Liver (tissue), 9 donors: Measurements from ENCODE around the gene ANXA6. TPM values are rescaled to one million over a fixed set of nuclear protein-coding genes. Genes with fewer than 3 reads are reported as not detected.

Experiments used
- DNase-seq: peaks from one replicate; pipeline ENCODE4 v3.0.0-alpha.2; 2017; ENCODE audit warnings: low spot score
- H3K27ac ChIP-seq, 2 donors: one replicate each; pipeline ENCODE4 v1.7.0; 2013; ENCODE audit warnings: inconsistent platforms in 2 of 2, low read length in 2 of 2, control low read depth in 1 of 2, low read depth in 1 of 2, mild to moderate bottlenecking in 1 of 2
- H3K27me3 ChIP-seq, 4 donors: one replicate each; pipeline versions ENCODE4 v1.6.1 to v1.7.0; 2013; ENCODE audit warnings: low read length in 3 of 4, inconsistent platforms in 1 of 4, mild to moderate bottlenecking in 1 of 4, moderate library complexity in 1 of 4; ENCODE audit not compliant: control insufficient read depth in 4 of 4, insufficient read depth in 4 of 4
- H3K36me3 ChIP-seq, 4 donors: one replicate each; pipeline versions ENCODE4 v1.6.1 to v1.7.0; 2013; ENCODE audit warnings: low read length in 3 of 4, mild to moderate bottlenecking in 3 of 4, low read depth in 1 of 4, moderate library complexity in 1 of 4; ENCODE audit not compliant: control insufficient read depth in 4 of 4, insufficient read depth in 3 of 4
- H3K4me1 ChIP-seq, 4 donors: one replicate each; pipeline versions ENCODE4 v1.6.1 to v1.7.0; 2013; ENCODE audit warnings: low read length in 3 of 4, mild to moderate bottlenecking in 3 of 4, moderate library complexity in 1 of 4; ENCODE audit not compliant: control insufficient read depth in 4 of 4, insufficient read depth in 4 of 4
- H3K4me3 ChIP-seq, 3 donors: one replicate each; pipeline versions ENCODE4 v1.6.1 to v1.7.0; 2013; ENCODE audit warnings: low read length in 3 of 3, control low read depth in 1 of 3, low read depth in 1 of 3, mild to moderate bottlenecking in 1 of 3
- H3K9ac ChIP-seq, 2 donors: one replicate each; pipeline ENCODE4 v1.7.0; 2013; ENCODE audit warnings: low read length in 2 of 2, mild to moderate bottlenecking in 2 of 2, moderate library complexity in 2 of 2, control low read depth in 1 of 2, low read depth in 1 of 2
- H3K9me3 ChIP-seq, 4 donors: one replicate each; pipeline versions ENCODE4 v1.6.1 to v1.7.0; 2013; ENCODE audit warnings: low read length in 3 of 4; ENCODE audit not compliant: control insufficient read depth in 4 of 4
- EGR1 ChIP-seq, 2 donors: IDR thresholded peaks; 2 replicates each; pipeline ENCODE4 v1.6.1; 2016 to 2018; ENCODE audit warnings: antibody characterized with exemption in 2 of 2, low read depth in 2 of 2
- FOXA1 ChIP-seq: IDR thresholded peaks from 2 replicates; pipeline ENCODE4 v1.6.1; 2016; ENCODE audit warnings: antibody characterized with exemption
- FOXA2 ChIP-seq: IDR thresholded peaks from 2 replicates; pipeline ENCODE4 v1.6.1; 2016; ENCODE audit warnings: antibody characterized with exemption
- GABPA ChIP-seq, 2 donors: IDR thresholded peaks in 1 of 2; conservative IDR thresholded peaks in 1 of 2; 2 replicates each; pipeline ENCODE4 v1.6.1; 2016; ENCODE audit warnings: antibody characterized with exemption in 2 of 2, mild to moderate bottlenecking in 1 of 2, moderate library complexity in 1 of 2
- HNF4A ChIP-seq, 2 donors: conservative IDR thresholded peaks; 2 replicates each; pipeline ENCODE4 v1.6.1; 2016; ENCODE audit warnings: antibody characterized with exemption in 2 of 2, mild to moderate bottlenecking in 2 of 2
- HNF4G ChIP-seq: IDR thresholded peaks from 2 replicates; pipeline ENCODE4 v1.6.1; 2016; ENCODE audit warnings: antibody characterized with exemption
- JUND ChIP-seq, 2 donors: IDR thresholded peaks; 2 replicates each; pipeline ENCODE4 v1.6.1; 2016; ENCODE audit warnings: antibody characterized with exemption in 2 of 2
- MAX ChIP-seq: IDR thresholded peaks from 2 replicates; pipeline ENCODE4 v1.6.1; 2016; ENCODE audit warnings: antibody characterized with exemption
- NR2F2 ChIP-seq: IDR thresholded peaks from 2 replicates; pipeline ENCODE4 v1.6.1; 2016; ENCODE audit warnings: antibody characterized with exemption
- RAD21 ChIP-seq, 2 donors: IDR thresholded peaks; 2 replicates each; pipeline ENCODE4 v1.6.1; 2016; ENCODE audit warnings: antibody characterized with exemption in 2 of 2, mild to moderate bottlenecking in 2 of 2
- RXRA ChIP-seq, 2 donors: IDR thresholded peaks; 2 replicates each; pipeline ENCODE4 v1.6.1; 2017 to 2018; ENCODE audit warnings: antibody characterized with exemption in 2 of 2, mild to moderate bottlenecking in 1 of 2
- SP1 ChIP-seq: IDR thresholded peaks from 2 replicates; pipeline ENCODE4 v1.6.1; 2018; ENCODE audit warnings: antibody characterized with exemption, mild to moderate bottlenecking
- TAF1 ChIP-seq: conservative IDR thresholded peaks from 2 replicates; pipeline ENCODE4 v1.6.1; 2016; ENCODE audit warnings: antibody characterized with exemption, mild to moderate bottlenecking
- YY1 ChIP-seq: IDR thresholded peaks from 2 replicates; pipeline ENCODE4 v1.6.1; 2016; ENCODE audit warnings: antibody characterized with exemption, mild to moderate bottlenecking
- ZBTB33 ChIP-seq: IDR thresholded peaks from 2 replicates; pipeline ENCODE4 v1.6.1; 2016; ENCODE audit warnings: antibody characterized with exemption
- WGBS: extraction: QIAGEN DNeasy Blood & Tissue Kit; methylation state at CpG from one replicate; pipeline ENCODE4 v1.1.7; 2013; 5-methylcytosine and 5-hydroxymethylcytosine counted together
- polyA plus RNA-seq, 2 donors: library from polyadenylated mRNA; stranded (reverse) in 1 of 2; unstranded in 1 of 2; fragments of 200-250 nt in 1 of 2; fragments of >200 nt in 1 of 2; fragmentation: Nextera tagmentation in 1 of 2; extraction: Ambion mirVana in 1 of 2; gene quantifications; one replicate each; pipeline versions ENCODE4 v1.2.1 to v1.2.3, GENCODE V29; 2013 to 2015
- total RNA-seq, 2 donors: library from RNA; depleted of rRNA; stranded (reverse); fragments of >200 nt; gene quantifications; one replicate each; pipeline ENCODE4 v1.2.3, GENCODE V29; 2014
- TF ChIP-seq, protein P1 (sequence below): fragments of 150-350 bp; IDR thresholded peaks from 2 replicates; pipeline ENCODE4 v1.5.1; 2017; ENCODE audit warnings: improper control_type of control experiment, low read depth, low read length; ENCODE audit not compliant: missing input control
- TF ChIP-seq, protein P2 (sequence below): IDR thresholded peaks from 2 replicates; pipeline ENCODE4 v1.6.1; 2016; ENCODE audit warnings: antibody characterized with exemption, mild to moderate bottlenecking
- TF ChIP-seq, protein P3 (sequence below): IDR thresholded peaks from 2 replicates; pipeline ENCODE4 v1.6.1; 2016; ENCODE audit warnings: antibody characterized with exemption
- donor health status: healthy.
- donor health status: healthy.
- donor health status: healthy.
- donor health status: healthy.
- donor health status: healthy.

ANXA6 gene
- total and polyA plus RNA-seq, 4 donors: 52.7 to 215 (median 126) TPM

- no peak for DNase-seq
- Histone ChIP-seq H3K36me3 (peaks cover 0 to 9% (median 5%) of the 10 kb centered on the region in 4 donors), H3K27ac (peak overlapping the region; percentile 54 to 81), H3K4me1 (peaks cover 32 to 85% (median 72%) of the 10 kb centered on the region in 4 donors), H3K4me3 (no peak overlapping the region), H3K9ac (no peak overlapping the region), H3K27me3 (no peaks in the 10 kb centered on the region), H3K9me3 (no peaks in the 10 kb centered on the region)
- 91% methylated on average over 2 of the region's 2 CpGs for WGBS
- TF ChIP-seq HNF4A (conservative IDR thresholded peaks at IDR 0.05): peak in 1 of 2 donors; percentile 33
- peak; percentile 16 for TF ChIP-seq SP1
- TF ChIP-seq RXRA (IDR thresholded peaks at IDR 0.05): peak; percentile 19 to 49
- TF ChIP-seq TAF1: no peak
These were observed 52.0 kb downstream of the ANXA6 start for GRCh38 chr5:151105561-151105960.

- H3K36me3 ChIP-seq: peaks cover 0 to 7% (median 5%) of the 10 kb centered on the region in 4 donors
- 24% methylated on average over 5 of the region's 5 CpGs for WGBS
- H3K4me3 ChIP-seq: no peak overlapping the region
- H3K27me3 ChIP-seq: no peaks in the 10 kb centered on the region
- H3K9ac ChIP-seq: no peak overlapping the region
- peaks cover 32 to 91% (median 79%) of the 10 kb centered on the region in 4 donors for H3K4me1 ChIP-seq
- H3K9me3 ChIP-seq: no peaks in the 10 kb centered on the region
- TF ChIP-seq RAD21 (IDR thresholded peaks at IDR 0.05): peak; percentile 57 to 60
- TF ChIP-seq NR2F2: peak; percentile 78
- TF ChIP-seq TAF1: no peak
- TF ChIP-seq GABPA (IDR thresholded peaks at IDR 0.05 in 1 of 2, conservative IDR thresholded peaks at IDR 0.05 in 1 of 2): peak in 1 of 2 donors; percentile 60
- TF ChIP-seq RXRA (IDR thresholded peaks at IDR 0.05): peak; percentile 92 to 96
- TF ChIP-seq, protein P1, sequence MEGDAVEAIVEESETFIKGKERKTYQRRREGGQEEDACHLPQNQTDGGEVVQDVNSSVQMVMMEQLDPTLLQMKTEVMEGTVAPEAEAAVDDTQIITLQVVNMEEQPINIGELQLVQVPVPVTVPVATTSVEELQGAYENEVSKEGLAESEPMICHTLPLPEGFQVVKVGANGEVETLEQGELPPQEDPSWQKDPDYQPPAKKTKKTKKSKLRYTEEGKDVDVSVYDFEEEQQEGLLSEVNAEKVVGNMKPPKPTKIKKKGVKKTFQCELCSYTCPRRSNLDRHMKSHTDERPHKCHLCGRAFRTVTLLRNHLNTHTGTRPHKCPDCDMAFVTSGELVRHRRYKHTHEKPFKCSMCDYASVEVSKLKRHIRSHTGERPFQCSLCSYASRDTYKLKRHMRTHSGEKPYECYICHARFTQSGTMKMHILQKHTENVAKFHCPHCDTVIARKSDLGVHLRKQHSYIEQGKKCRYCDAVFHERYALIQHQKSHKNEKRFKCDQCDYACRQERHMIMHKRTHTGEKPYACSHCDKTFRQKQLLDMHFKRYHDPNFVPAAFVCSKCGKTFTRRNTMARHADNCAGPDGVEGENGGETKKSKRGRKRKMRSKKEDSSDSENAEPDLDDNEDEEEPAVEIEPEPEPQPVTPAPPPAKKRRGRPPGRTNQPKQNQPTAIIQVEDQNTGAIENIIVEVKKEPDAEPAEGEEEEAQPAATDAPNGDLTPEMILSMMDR: no peak
- TF ChIP-seq, protein P2, sequence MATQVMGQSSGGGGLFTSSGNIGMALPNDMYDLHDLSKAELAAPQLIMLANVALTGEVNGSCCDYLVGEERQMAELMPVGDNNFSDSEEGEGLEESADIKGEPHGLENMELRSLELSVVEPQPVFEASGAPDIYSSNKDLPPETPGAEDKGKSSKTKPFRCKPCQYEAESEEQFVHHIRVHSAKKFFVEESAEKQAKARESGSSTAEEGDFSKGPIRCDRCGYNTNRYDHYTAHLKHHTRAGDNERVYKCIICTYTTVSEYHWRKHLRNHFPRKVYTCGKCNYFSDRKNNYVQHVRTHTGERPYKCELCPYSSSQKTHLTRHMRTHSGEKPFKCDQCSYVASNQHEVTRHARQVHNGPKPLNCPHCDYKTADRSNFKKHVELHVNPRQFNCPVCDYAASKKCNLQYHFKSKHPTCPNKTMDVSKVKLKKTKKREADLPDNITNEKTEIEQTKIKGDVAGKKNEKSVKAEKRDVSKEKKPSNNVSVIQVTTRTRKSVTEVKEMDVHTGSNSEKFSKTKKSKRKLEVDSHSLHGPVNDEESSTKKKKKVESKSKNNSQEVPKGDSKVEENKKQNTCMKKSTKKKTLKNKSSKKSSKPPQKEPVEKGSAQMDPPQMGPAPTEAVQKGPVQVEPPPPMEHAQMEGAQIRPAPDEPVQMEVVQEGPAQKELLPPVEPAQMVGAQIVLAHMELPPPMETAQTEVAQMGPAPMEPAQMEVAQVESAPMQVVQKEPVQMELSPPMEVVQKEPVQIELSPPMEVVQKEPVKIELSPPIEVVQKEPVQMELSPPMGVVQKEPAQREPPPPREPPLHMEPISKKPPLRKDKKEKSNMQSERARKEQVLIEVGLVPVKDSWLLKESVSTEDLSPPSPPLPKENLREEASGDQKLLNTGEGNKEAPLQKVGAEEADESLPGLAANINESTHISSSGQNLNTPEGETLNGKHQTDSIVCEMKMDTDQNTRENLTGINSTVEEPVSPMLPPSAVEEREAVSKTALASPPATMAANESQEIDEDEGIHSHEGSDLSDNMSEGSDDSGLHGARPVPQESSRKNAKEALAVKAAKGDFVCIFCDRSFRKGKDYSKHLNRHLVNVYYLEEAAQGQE: peak; percentile 76
- TF ChIP-seq JUND (IDR thresholded peaks at IDR 0.05): peak; percentile 40 to 91
- TF ChIP-seq, protein P3, sequence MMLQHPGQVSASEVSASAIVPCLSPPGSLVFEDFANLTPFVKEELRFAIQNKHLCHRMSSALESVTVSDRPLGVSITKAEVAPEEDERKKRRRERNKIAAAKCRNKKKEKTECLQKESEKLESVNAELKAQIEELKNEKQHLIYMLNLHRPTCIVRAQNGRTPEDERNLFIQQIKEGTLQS: no peak
- TF ChIP-seq HNF4G: peak; percentile 77
- TF ChIP-seq HNF4A (conservative IDR thresholded peaks at IDR 0.05): peak; percentile 94 to 96
- peak; percentile 90 for TF ChIP-seq MAX
- peak; percentile 89 for TF ChIP-seq ZBTB33
- TF ChIP-seq SP1: peak; percentile 87
- TF ChIP-seq EGR1 (IDR thresholded peaks at IDR 0.05; ENCODE audit: low read depth in 2 of 2): peak; percentile 13 to 72
- TF ChIP-seq FOXA1: peak; percentile 56
- TF ChIP-seq YY1: peak; percentile 77
- peak; percentile 53 for TF ChIP-seq FOXA2
- peak overlapping the region; percentile 81 to 82 for H3K27ac ChIP-seq
- no peak for DNase-seq
These were observed 52.8 kb downstream of the ANXA6 start for GRCh38 chr5:151104795-151105194.
